ENCODE data around the gene LRRC8B. TPM values are rescaled to one million over a fixed set of nuclear protein-coding genes. Genes with fewer than 3 reads are reported as not detected.
A peak's percentile ranks its signal among the peaks of the same experiment; 100 is the strongest.

LRRC8B gene
- total and polyA plus RNA-seq, 2 of the 8 experiments (the other 6 are each of a cell fraction or from before 2014, with no cell fraction given) = 18.4 to 29.2 TPM

DNA sequence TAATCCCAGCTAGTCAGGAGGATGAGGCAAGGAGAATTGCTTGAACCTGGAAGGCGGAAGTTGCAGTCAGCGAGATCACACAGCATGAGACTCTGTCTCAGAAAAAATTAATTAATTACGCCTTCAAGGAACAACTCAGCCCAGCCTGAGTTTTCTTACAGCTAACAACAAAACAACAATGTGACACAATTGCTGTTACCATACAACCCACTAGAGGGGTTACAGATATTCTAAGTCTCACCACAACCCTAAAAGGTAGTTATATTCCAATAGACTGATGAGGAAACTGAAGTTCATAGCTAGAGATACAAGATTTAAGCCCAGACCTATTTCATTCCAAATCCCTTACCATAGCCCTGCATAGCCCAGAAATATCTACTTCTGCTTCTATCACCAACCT, 105.4 kb downstream of the LRRC8B start:
- Histone ChIP-seq H2BK5ac (ENCODE audit: low read depth, low read length) (no peak overlapping the region), H3K36me3 (ENCODE audit: control insufficient read depth in 2 of 4, insufficient read depth in 4 of 4, low read length in 3 of 4) (no peaks in the 10 kb centered on the region), H3K4me2 (ENCODE audit: insufficient read depth in 1 of 2, low read depth in 2 of 2, low read length in 2 of 2) (no peak overlapping the region), H3K79me2 (ENCODE audit: control insufficient read depth in 1 of 2, insufficient read depth in 2 of 2, low read length in 2 of 2) (no peaks in the 10 kb centered on the region), H2AFZ (ENCODE audit: low read length) (no peak overlapping the region), H3K9ac (replicated peaks in 1 of 4; ENCODE audit: extremely low read depth in 1 of 4, low read depth in 3 of 4, low read length in 3 of 4) (no peak overlapping the region), H3K4me1 (replicated peaks in 1 of 4; ENCODE audit: control insufficient read depth in 3 of 4, insufficient read depth in 4 of 4, low read length in 3 of 4) (peaks cover 0 to 10% (median 7%) of the 10 kb centered on the region in 4 experiments; a peak in 5 of 7 replicates), H2BK20ac (ENCODE audit: low read length) (no peak overlapping the region), H3K9me3 (ENCODE audit: insufficient read depth in 2 of 2, low read depth in 1 of 2, low read length in 1 of 2) (no peaks in the 10 kb centered on the region), H2AK5ac (ENCODE audit: low read depth, low read length) (no peak overlapping the region), H3K79me1 (ENCODE audit: low read depth, low read length) (no peaks in the 10 kb centered on the region), H3K23ac (ENCODE audit: insufficient read length) (no peak overlapping the region), H2BK120ac (replicated peaks; ENCODE audit: low read depth, low read length) (no peak overlapping the region), H2BK12ac (ENCODE audit: low read depth, low read length) (no peak overlapping the region), H3K18ac (ENCODE audit: extremely low read depth, low read length) (no peak overlapping the region), H3K14ac (ENCODE audit: insufficient read length) (no peak overlapping the region), H3K4me3 (ENCODE audit: extremely low read depth in 1 of 4, insufficient read depth in 2 of 4, low read depth in 3 of 4, low read length in 4 of 4) (no peak overlapping the region), H4K20me1 (replicated peaks in 1 of 2; ENCODE audit: control insufficient read depth in 1 of 2, insufficient read depth in 2 of 2, low read length in 2 of 2) (no peaks in the 10 kb centered on the region), H3K27ac (ENCODE audit: low read depth, low read length) (no peak overlapping the region), H3K23me2 (ENCODE audit: low read depth, low read length) (peaks cover 19% of the 10 kb centered on the region), H2BK15ac (ENCODE audit: low read length) (no peak overlapping the region), H4K8ac (ENCODE audit: extremely low read depth, insufficient read depth, low read length) (no peak overlapping the region), H4K5ac (ENCODE audit: insufficient read length, low read depth, low read length) (no peak overlapping the region), H3K56ac (replicated peaks; ENCODE audit: insufficient read length, low read depth, low read length) (no peak overlapping the region), H3K27me3 (replicated peaks in 1 of 4; ENCODE audit: control insufficient read depth in 3 of 4, extremely low read depth in 1 of 4, insufficient read depth in 3 of 4, low read length in 3 of 4) (peaks cover 0 to 20% (median 17%) of the 10 kb centered on the region in 4 experiments; a peak in 6 of 7 replicates), H4K91ac (replicated peaks; ENCODE audit: insufficient read length, low read length) (no peak overlapping the region), H3K4ac (replicated peaks; ENCODE audit: insufficient read length, low read depth, low read length) (no peak overlapping the region)
- 91% methylated on average over 3 of the region's 3 CpGs; no CpG with 5 or more reads in 1 of the 2 experiments for WGBS, 2 experiments (ENCODE audit: extremely low coverage in 1 of 2, insufficient coverage in 1 of 2, insufficient read length in 1 of 2, insufficient replicate concordance in 2 of 2, low coverage in 1 of 2, low lambda C conversion rate in 2 of 2, missing lambda C conversion rate in 1 of 2)
- ChIA-PET CTCF (ENCODE audit: partially characterized antibody) (interaction anchor here (0.8 to 9.7 kb wide), 13 partner anchors 12 to 172 kb away, joined by 3 to 101 read pairs (median 4); no protein-coding TSS in a partner anchor), POLR2A (ENCODE audit: partially characterized antibody) (no interaction called here)
- DNase-seq (ENCODE audit: low read depth in 1 of 2, low spot score in 2 of 2) (no peak), FAIRE-seq (no peak)
- peak in 1 of 3 experiments; percentile 4; a peak in 1 of 4 replicates for TF ChIP-seq CTCF (IDR thresholded peaks at IDR 0.05; ENCODE audit: control extremely low read depth in 1 of 3, insufficient read depth in 1 of 3, low read depth in 1 of 3, low read length in 3 of 3)
- TF ChIP-seq NANOG (IDR thresholded peaks at IDR 0.05; ENCODE audit: insufficient read depth, low read depth, low read length, poor library complexity, severe bottlenecking) = no peak
- TF ChIP-seq RXRA (IDR thresholded peaks at IDR 0.05; ENCODE audit: insufficient read depth, low read depth, low read length) = no peak

All from H1 (cell line).